SK-N-SH (cell line): ENCODE results near the gene CBX8. TPM values are rescaled to one million over a fixed set of nuclear protein-coding genes. Genes with fewer than 3 reads are reported as not detected.

ENCODE experiments used
- CTCF ChIA-PET: fragments of 300-600, 350-600 bp; formaldehyde crosslinking; extraction: SDS; loops from one replicate; lab custom pipeline; 2021; lab: Yijun Ruan, JAX
- POLR2A ChIA-PET: fragments of 350-600 bp; sonication (Branson Sonifier 250); formaldehyde crosslinking; extraction: SDS; loops from one replicate; lab custom pipeline; 2020; ENCODE audit warnings: antibody characterized with exemption, inconsistent platforms; lab: Yijun Ruan, JAX
- DNase-seq: peaks from one replicate; pipeline ENCODE4 v3.0.0; 2012
- H2AFZ ChIP-seq: fragments of 200-600 bp; sonication (generic); 2 replicates; pipeline ENCODE4 v1.8.1; 2016; ENCODE audit warnings: antibody characterized with exemption, mild to moderate bottlenecking, low read depth
- H3F3A ChIP-seq: fragments of 200-600 bp; sonication (generic); replicated peaks from 2 replicates; pipeline ENCODE3; 2016; ENCODE audit warnings: antibody characterized with exemption, mild to moderate bottlenecking; ENCODE audit not compliant: insufficient read depth
- H3K27ac ChIP-seq, 2 experiments: fragments of 200-500 bp in 1 of 2; fragments of 200-600 bp in 1 of 2; sonication (Bioruptor generic) in 1 of 2; sonication (generic), shearing (Covaris generic) in 1 of 2; 2 replicates each; pipeline versions ENCODE4 v1.5.1 to v1.6.1; 2014 to 2016; ENCODE audit warnings: low read depth in 2 of 2, inconsistent platforms in 1 of 2, low read length in 1 of 2, mild to moderate bottlenecking in 1 of 2, mixed read lengths in 1 of 2
- H3K27me3 ChIP-seq: fragments of 200-600 bp; sonication (generic), shearing (Covaris generic); 2 replicates; pipeline ENCODE4 v1.6.1; 2016; ENCODE audit warnings: mixed run types; ENCODE audit not compliant: insufficient read depth
- H3K36me3 ChIP-seq, 2 experiments: fragments of 200-500 bp in 1 of 2; fragments of 200-600 bp in 1 of 2; sonication (Bioruptor generic) in 1 of 2; sonication (generic) in 1 of 2; replicated peaks in 1 of 2; 2 replicates each; pipeline versions ENCODE3 to v1.5.1; 2014 to 2016; ENCODE audit warnings: low read length in 1 of 2, mild to moderate bottlenecking in 1 of 2; ENCODE audit not compliant: insufficient read depth in 2 of 2, control insufficient read depth in 1 of 2
- H3K4me1 ChIP-seq, 2 experiments: fragments of 200-500 bp in 1 of 2; fragments of 200-600 bp in 1 of 2; sonication (Bioruptor generic) in 1 of 2; sonication (generic), shearing (Covaris generic) in 1 of 2; 2 replicates each; pipeline versions ENCODE4 v1.5.1 to v1.6.1; 2014 to 2016; ENCODE audit warnings: low read depth in 1 of 2, low read length in 1 of 2, mixed run types in 1 of 2; ENCODE audit not compliant: insufficient read depth in 2 of 2, control insufficient read depth in 1 of 2
- H3K4me2 ChIP-seq: fragments of 200-600 bp; sonication (generic), shearing (Covaris generic); 2 replicates; pipeline ENCODE4 v1.6.1; 2017; ENCODE audit warnings: mixed run types
- H3K4me3 ChIP-seq, 2 experiments: fragments of 200-500 bp in 1 of 2; fragments of 200-600 bp in 1 of 2; sonication (Bioruptor generic) in 1 of 2; sonication (generic), shearing (Covaris generic) in 1 of 2; 2 replicates each; pipeline versions ENCODE4 v1.5.1 to v1.8.1; 2014 to 2016; ENCODE audit warnings: low read depth in 2 of 2, inconsistent platforms in 1 of 2, low read length in 1 of 2, mild to moderate bottlenecking in 1 of 2, mixed read lengths in 1 of 2, moderate library complexity in 1 of 2
- H3K79me2 ChIP-seq: fragments of 200-600 bp; sonication (generic); 2 replicates; pipeline ENCODE4 v1.8.1; 2017; ENCODE audit warnings: mild to moderate bottlenecking; ENCODE audit not compliant: insufficient read depth
- H3K9ac ChIP-seq: fragments of 200-600 bp; sonication (generic); 2 replicates; pipeline ENCODE4 v1.6.1; 2017; ENCODE audit warnings: mixed run types
- H3K9me2 ChIP-seq: fragments of 200-600 bp; sonication (generic); 2 replicates; pipeline ENCODE4 v1.6.1; 2017; ENCODE audit warnings: mixed run types
- H3K9me3 ChIP-seq: fragments of 200-600 bp; sonication (generic); 2 replicates; pipeline ENCODE4 v1.6.1; 2017; ENCODE audit warnings: mixed run types, mild to moderate bottlenecking, moderate library complexity
- H4K20me1 ChIP-seq: fragments of 200-600 bp; sonication (generic); 2 replicates; pipeline ENCODE4 v1.6.1; 2017; ENCODE audit warnings: mild to moderate bottlenecking, mixed run types; ENCODE audit not compliant: insufficient read depth
- CTCF ChIP-seq: fragments of 200-600 bp; sonication (generic); IDR thresholded peaks from 2 replicates; pipeline ENCODE4 v1.6.1; 2017; ENCODE audit warnings: antibody characterized with exemption, mild to moderate bottlenecking, moderate library complexity
- EZH2phosphoT487 ChIP-seq: fragments of 200-600 bp; sonication (generic); IDR thresholded peaks from 2 replicates; pipeline ENCODE4 v1.6.1; 2017; ENCODE audit warnings: low read depth, mixed run types, mild to moderate bottlenecking, antibody characterized with exemption, moderate library complexity, borderline replicate concordance
- JUND ChIP-seq: IDR thresholded peaks from 2 replicates; pipeline ENCODE4 v1.4.0; 2012
- MEF2A ChIP-seq: IDR thresholded peaks from 2 replicates; pipeline ENCODE4 v1.4.0; 2012; ENCODE audit warnings: low read depth, borderline replicate concordance
- PBX3 ChIP-seq: IDR thresholded peaks from 2 replicates; pipeline ENCODE4; 2012
- RCOR1 ChIP-seq: fragments of 150-350 bp; IDR thresholded peaks from 2 replicates; pipeline ENCODE4 v1.6.1; 2017; ENCODE audit warnings: antibody characterized with exemption, low read length
- RFX5 ChIP-seq: IDR thresholded peaks from 2 replicates; pipeline ENCODE4 v1.6.1; 2012; ENCODE audit warnings: mild to moderate bottlenecking, improper control_type of control experiment, low read length
- SIN3A ChIP-seq: IDR thresholded peaks from 2 replicates; pipeline ENCODE4 v1.6.1; 2012; ENCODE audit warnings: low read depth, mild to moderate bottlenecking, low read length, moderate library complexity, borderline replicate concordance
- TAF1 ChIP-seq: IDR thresholded peaks from 2 replicates; pipeline ENCODE4 v1.6.1; 2012; ENCODE audit warnings: low read depth, mild to moderate bottlenecking, low read length, moderate library complexity, borderline replicate concordance
- TCF12 ChIP-seq: IDR thresholded peaks from 2 replicates; pipeline ENCODE4 v1.4.0; 2012
- WGBS: methylation state at CpG from one replicate; pipeline ENCODE4 v1.1.6; 2017; ENCODE audit warnings: low lambda C conversion rate; 5-methylcytosine and 5-hydroxymethylcytosine counted together
- polyA plus RNA-seq, 3 experiments: library from polyadenylated mRNA; depleted of rRNA; stranded (reverse); fragments of >200 nt; gene quantifications; 2 replicates each; pipeline ENCODE4 v1.2.3, GENCODE V29; 2012
- TF ChIP-seq, protein P1 (sequence below): IDR thresholded peaks from 2 replicates; pipeline ENCODE4 v1.6.1; 2012; ENCODE audit warnings: mild to moderate bottlenecking, low read depth, low read length, moderate library complexity

The CBX8 gene
- polyA plus RNA-seq, 1 of the 3 experiments (the other 2 are of a cell fraction), result 2.9 TPM

GRCh38 chr17:79800325-79801155, 3.7 kb upstream of the CBX8 start:
- CTCF ChIA-PET, result interaction anchor here (1.0 to 9.7 kb wide), 3 partner anchors 9 to 58 kb away, joined by 3 to 146 read pairs (median 29); no protein-coding TSS in a partner anchor
- DNase-seq, result peak; percentile 45

DNA sequence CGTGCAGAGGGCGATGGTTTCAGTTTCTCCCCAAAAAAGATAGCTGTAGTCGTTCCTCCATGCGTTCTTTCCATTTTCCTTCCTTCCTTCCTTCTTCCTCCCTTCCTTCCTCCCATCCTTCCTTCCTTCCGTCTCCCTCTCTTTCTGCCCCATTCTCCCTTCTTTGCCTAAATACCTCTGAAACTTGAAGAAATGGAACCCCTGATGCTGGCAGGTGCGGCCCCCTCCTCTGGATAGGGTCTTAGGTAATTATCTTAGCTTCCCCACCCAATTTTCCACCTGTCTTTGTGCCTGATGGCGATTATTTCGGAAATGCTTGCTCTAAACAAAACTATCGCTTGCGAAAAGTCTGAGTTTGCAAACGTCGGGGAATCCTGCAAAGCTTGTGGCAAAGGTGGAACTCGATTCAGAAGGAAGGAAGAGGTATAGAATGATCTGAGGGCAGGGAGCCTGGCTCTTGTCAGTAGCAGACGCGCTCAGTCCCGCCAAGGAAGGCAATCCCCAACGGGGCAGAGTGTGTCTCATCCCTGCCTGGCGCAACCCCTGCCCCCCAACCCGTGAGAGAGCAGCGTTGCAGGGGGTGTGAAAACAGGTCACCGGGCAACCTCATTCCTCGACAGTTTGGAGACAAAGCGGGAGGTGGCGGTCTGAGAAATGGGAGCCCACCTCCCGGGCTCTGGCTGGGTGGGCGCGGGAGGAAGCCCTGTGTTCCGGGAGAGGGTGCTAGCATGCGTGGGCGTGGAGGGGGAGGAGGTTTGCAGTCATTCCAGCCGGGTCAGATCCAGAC, 2.9 kb upstream of the CBX8 start:
- peaks cover 12 to 26% of the 10 kb centered on the region in 2 experiments; a peak in 3 of 4 replicates for H3K4me1 ChIP-seq
- peaks cover 4% of the 10 kb centered on the region for H3F3A ChIP-seq
- no peak overlapping the region for H3K4me2 ChIP-seq
- peaks cover 0 to 7% of the 10 kb centered on the region in 2 experiments for H3K36me3 ChIP-seq
- H3K9ac ChIP-seq, result no peak overlapping the region
- H4K20me1 ChIP-seq, result peaks cover 5% of the 10 kb centered on the region; the same call in 1 of the 2 replicates
- H3K9me2 ChIP-seq, result no peaks in the 10 kb centered on the region
- H3K27ac ChIP-seq, result no peak overlapping the region
- POLR2A ChIA-PET, result no interaction called here
- H3K9me3 ChIP-seq, result no peaks in the 10 kb centered on the region
- 83% methylated on average over 31 of the region's 31 CpGs for WGBS
- CTCF ChIA-PET, result interaction anchor here (1.0 to 9.7 kb wide), 7 partner anchors 10 to 209 kb away, joined by 3 to 146 read pairs (median 13); partner anchors contain the start of gene CBX4
- peaks cover 18% of the 10 kb centered on the region for H3K79me2 ChIP-seq
- H3K4me3 ChIP-seq, result no peak overlapping the region
- H2AFZ ChIP-seq, result no peak overlapping the region
- peaks cover 10% of the 10 kb centered on the region; the same call in 1 of the 2 replicates for H3K27me3 ChIP-seq
- DNase-seq, result no peak
- TF ChIP-seq RCOR1, result no peak
- no peak for TF ChIP-seq PBX3
- TF ChIP-seq JUND, result no peak
- TF ChIP-seq EZH2phosphoT487, result no peak
- no peak for TF ChIP-seq RFX5
- no peak for TF ChIP-seq CTCF
- TF ChIP-seq MEF2A, result no peak
- TF ChIP-seq SIN3A, result no peak
- TF ChIP-seq, protein P1, sequence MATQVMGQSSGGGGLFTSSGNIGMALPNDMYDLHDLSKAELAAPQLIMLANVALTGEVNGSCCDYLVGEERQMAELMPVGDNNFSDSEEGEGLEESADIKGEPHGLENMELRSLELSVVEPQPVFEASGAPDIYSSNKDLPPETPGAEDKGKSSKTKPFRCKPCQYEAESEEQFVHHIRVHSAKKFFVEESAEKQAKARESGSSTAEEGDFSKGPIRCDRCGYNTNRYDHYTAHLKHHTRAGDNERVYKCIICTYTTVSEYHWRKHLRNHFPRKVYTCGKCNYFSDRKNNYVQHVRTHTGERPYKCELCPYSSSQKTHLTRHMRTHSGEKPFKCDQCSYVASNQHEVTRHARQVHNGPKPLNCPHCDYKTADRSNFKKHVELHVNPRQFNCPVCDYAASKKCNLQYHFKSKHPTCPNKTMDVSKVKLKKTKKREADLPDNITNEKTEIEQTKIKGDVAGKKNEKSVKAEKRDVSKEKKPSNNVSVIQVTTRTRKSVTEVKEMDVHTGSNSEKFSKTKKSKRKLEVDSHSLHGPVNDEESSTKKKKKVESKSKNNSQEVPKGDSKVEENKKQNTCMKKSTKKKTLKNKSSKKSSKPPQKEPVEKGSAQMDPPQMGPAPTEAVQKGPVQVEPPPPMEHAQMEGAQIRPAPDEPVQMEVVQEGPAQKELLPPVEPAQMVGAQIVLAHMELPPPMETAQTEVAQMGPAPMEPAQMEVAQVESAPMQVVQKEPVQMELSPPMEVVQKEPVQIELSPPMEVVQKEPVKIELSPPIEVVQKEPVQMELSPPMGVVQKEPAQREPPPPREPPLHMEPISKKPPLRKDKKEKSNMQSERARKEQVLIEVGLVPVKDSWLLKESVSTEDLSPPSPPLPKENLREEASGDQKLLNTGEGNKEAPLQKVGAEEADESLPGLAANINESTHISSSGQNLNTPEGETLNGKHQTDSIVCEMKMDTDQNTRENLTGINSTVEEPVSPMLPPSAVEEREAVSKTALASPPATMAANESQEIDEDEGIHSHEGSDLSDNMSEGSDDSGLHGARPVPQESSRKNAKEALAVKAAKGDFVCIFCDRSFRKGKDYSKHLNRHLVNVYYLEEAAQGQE, result no peak

More at GRCh38 chr17:79800325-79801155, 3.7 kb upstream of the CBX8 start:
- POLR2A ChIA-PET, result no interaction called here
- TF ChIP-seq TCF12, result 0 out of 2 replicates have a peak, but pooled peaks have one; percentile 7
- no peak for TF ChIP-seq TAF1
- 74% methylated on average over 41 of the region's 44 CpGs for WGBS
- H3K9me2 ChIP-seq, result no peaks in the 10 kb centered on the region
- no peaks in the 10 kb centered on the region for H3K36me3 ChIP-seq
- H4K20me1 ChIP-seq, result peaks cover 5% of the 10 kb centered on the region; the same call in 1 of the 2 replicates
- H3K4me3 ChIP-seq, result no peak overlapping the region
- no peak overlapping the region for H2AFZ ChIP-seq
- H3K4me1 ChIP-seq, result peaks cover 12 to 18% of the 10 kb centered on the region in 2 experiments; a peak in 3 of 4 replicates
- H3K9me3 ChIP-seq, result no peaks in the 10 kb centered on the region
- H3K4me2 ChIP-seq, result no peak overlapping the region
- no peak overlapping the region for H3K27ac ChIP-seq
- peaks cover 19% of the 10 kb centered on the region; the same call in 1 of the 2 replicates for H3K27me3 ChIP-seq
- no peak overlapping the region for H3K9ac ChIP-seq
- H3K79me2 ChIP-seq, result peaks cover 12% of the 10 kb centered on the region
- H3F3A ChIP-seq, result peaks cover 4% of the 10 kb centered on the region
